Measurements from ENCODE around the gene CPEB2.

GRCh38 chr4:15011166-15011565 lies 8.9 kb downstream of the CPEB2 start:
- TF ChIP-seq, protein P1, sequence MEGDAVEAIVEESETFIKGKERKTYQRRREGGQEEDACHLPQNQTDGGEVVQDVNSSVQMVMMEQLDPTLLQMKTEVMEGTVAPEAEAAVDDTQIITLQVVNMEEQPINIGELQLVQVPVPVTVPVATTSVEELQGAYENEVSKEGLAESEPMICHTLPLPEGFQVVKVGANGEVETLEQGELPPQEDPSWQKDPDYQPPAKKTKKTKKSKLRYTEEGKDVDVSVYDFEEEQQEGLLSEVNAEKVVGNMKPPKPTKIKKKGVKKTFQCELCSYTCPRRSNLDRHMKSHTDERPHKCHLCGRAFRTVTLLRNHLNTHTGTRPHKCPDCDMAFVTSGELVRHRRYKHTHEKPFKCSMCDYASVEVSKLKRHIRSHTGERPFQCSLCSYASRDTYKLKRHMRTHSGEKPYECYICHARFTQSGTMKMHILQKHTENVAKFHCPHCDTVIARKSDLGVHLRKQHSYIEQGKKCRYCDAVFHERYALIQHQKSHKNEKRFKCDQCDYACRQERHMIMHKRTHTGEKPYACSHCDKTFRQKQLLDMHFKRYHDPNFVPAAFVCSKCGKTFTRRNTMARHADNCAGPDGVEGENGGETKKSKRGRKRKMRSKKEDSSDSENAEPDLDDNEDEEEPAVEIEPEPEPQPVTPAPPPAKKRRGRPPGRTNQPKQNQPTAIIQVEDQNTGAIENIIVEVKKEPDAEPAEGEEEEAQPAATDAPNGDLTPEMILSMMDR (IDR thresholded peaks at IDR 0.05 in 2 of 3, conservative IDR thresholded peaks at IDR 0.05 in 1 of 3; ENCODE audit: insufficient read depth in 2 of 3, low read depth in 1 of 3, low read length in 3 of 3), result no peak
- TF ChIP-seq, protein P2, sequence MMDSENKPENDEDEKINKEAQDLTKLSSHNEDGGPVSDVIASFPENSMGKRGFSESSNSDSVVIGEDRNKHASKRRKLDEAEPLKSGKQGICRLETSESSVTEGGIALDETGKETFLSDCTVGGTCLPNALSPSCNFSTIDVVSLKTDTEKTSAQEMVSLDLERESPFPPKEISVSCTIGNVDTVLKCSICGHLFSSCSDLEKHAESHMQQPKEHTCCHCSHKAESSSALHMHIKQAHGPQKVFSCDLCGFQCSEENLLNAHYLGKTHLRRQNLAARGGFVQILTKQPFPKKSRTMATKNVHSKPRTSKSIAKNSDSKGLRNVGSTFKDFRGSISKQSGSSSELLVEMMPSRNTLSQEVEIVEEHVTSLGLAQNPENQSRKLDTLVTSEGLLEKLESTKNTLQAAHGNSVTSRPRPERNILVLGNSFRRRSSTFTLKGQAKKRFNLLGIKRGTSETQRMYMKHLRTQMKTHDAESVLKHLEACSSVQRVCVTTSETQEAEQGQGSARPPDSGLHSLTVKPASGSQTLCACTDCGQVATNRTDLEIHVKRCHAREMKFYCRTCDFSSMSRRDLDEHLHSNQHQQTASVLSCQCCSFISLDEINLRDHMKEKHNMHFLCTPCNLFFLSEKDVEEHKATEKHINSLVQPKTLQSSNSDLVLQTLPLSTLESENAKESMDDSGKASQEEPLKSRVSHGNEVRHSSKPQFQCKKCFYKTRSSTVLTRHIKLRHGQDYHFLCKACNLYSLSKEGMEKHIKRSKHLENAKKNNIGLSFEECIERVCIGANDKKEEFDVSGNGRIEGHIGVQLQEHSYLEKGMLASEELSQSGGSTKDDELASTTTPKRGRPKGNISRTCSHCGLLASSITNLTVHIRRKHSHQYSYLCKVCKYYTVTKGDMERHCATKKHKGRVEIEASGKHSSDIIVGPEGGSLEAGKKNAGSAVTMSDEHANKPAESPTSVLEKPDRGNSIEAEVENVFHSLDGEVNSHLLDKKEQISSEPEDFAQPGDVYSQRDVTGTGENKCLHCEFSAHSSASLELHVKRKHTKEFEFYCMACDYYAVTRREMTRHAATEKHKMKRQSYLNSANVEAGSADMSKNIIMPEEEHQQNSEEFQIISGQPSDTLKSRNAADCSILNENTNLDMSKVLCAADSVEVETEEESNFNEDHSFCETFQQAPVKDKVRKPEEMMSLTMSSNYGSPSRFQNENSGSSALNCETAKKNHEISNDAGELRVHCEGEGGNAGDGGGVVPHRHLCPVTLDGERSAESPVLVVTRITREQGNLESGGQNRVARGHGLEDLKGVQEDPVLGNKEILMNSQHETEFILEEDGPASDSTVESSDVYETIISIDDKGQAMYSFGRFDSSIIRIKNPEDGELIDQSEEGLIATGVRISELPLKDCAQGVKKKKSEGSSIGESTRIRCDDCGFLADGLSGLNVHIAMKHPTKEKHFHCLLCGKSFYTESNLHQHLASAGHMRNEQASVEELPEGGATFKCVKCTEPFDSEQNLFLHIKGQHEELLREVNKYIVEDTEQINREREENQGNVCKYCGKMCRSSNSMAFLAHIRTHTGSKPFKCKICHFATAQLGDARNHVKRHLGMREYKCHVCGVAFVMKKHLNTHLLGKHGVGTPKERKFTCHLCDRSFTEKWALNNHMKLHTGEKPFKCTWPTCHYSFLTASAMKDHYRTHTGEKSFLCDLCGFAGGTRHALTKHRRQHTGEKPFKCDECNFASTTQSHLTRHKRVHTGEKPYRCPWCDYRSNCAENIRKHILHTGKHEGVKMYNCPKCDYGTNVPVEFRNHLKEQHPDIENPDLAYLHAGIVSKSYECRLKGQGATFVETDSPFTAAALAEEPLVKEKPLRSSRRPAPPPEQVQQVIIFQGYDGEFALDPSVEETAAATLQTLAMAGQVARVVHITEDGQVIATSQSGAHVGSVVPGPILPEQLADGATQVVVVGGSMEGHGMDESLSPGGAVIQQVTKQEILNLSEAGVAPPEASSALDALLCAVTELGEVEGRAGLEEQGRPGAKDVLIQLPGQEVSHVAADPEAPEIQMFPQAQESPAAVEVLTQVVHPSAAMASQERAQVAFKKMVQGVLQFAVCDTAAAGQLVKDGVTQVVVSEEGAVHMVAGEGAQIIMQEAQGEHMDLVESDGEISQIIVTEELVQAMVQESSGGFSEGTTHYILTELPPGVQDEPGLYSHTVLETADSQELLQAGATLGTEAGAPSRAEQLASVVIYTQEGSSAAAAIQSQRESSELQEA (IDR thresholded peaks at IDR 0.05; ENCODE audit: low read depth), result no peak
- TF ChIP-seq TEAD2 (tag; IDR thresholded peaks at IDR 0.05) (no peak), FOSL1 (tag; conservative IDR thresholded peaks at IDR 0.05) (no peak), NONO (IDR thresholded peaks at IDR 0.05; ENCODE audit: low read depth in 2 of 2, low read length in 1 of 2) (no peak), SETDB1 (IDR thresholded peaks at IDR 0.05; ENCODE audit: low read length) (no peak), MECOM (CRISPR knock-in tag; IDR thresholded peaks at IDR 0.05) (no peak), SRF (CRISPR knock-in tag; IDR thresholded peaks at IDR 0.05) (no peak), NFXL1 (CRISPR knock-in tag; IDR thresholded peaks at IDR 0.05) (no peak)
